ENCODE measurements around the gene ANKRD35. TPM values are rescaled to one million over a fixed set of nuclear protein-coding genes. Genes with fewer than 3 reads are reported as not detected.
"Not testable (repeated sequence)": the region's sequence is repeated elsewhere in the genome, so short reads cannot be mapped to it uniquely, and the experiment has no call there.

Gene ANKRD35
- under 1 TPM; 0.39 to 0.41 TPM for total RNA-seq

GRCh38 chr1:145885738-145886287 is at the start of gene ANKRD35:
Gene ANKRD35, minus strand, starts transcription at chr1:145885866. Its CDS starts 108 bp downstream, at chr1:145885758.
- Mint-ChIP-seq H3K9me3 (no peaks in the 10 kb centered on the region), H3K4me3 (peak within 1 kb of the TSS; percentile 79 to 83), H3K27ac (no peak within 1 kb of the TSS), H3K27me3 (ENCODE audit: low read depth) (peaks cover 31% of the 10 kb centered on the region), H3K4me1 (ENCODE audit: low read depth) (peaks cover 17% of the 10 kb centered on the region), H3K36me3 (ENCODE audit: insufficient read depth in 2 of 2) (no peaks in the 10 kb centered on the region)
- peak; percentile 91 to 95 for DNase-seq
- peak; percentile 100 for ATAC-seq (replicated peaks in 1 of 2)

DNA sequence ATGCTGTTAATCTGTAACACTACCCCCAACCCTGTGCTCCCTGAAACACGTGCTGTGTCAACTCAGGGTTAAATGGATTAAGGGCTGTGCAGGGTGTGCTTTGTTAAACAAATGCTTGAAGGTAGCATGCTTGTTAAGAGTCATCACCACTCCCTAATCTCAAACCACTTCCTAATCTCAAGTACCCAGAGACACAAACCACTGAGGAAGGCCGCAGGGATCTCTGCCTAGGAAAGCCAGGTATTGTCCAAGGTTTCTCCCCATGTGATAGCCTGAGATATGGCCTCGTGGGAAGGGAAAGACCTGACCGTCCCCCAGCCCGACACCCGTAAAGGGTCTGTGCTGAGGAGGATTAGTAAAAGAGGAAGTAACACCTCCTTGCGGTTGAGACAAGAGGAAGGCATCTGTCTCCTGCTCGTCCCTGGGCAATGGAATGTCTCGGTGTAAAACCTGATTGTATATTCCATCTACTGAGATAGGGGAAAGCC is 46.9 kb upstream of the ANKRD35 start:
- Mint-ChIP-seq H3K36me3 (ENCODE audit: insufficient read depth in 2 of 2) (peaks cover 2 to 18% of the 10 kb centered on the region in 2 donors), H3K4me3 (peak overlapping the region; percentile 15 to 47), H3K4me1 (ENCODE audit: low read depth) (peaks cover 29% of the 10 kb centered on the region), H3K27ac (peak overlapping the region; percentile 41)
- DNase-seq; ATAC-seq (replicated peaks in 1 of 2); H3K27me3 Mint-ChIP-seq (ENCODE audit: low read depth); H3K9me3 Mint-ChIP-seq: not testable (repeated sequence)

- no peak for ATAC-seq (replicated peaks in 1 of 2)
- H3K4me3 Mint-ChIP-seq = peak overlapping the region in 1 of 2 donors; percentile 58
- no peaks in the 10 kb centered on the region for H3K27me3 Mint-ChIP-seq (ENCODE audit: low read depth)
Observed at GRCh38 chr1:145927916-145928643, 42.4 kb upstream of the ANKRD35 start.

GRCh38 chr1:145927063-145927886 is 41.6 kb upstream of the ANKRD35 start, which contains the start of gene RBM8A:
Gene RBM8A, minus strand, starts transcription at chr1:145927484. Its CDS starts 58 bp downstream, at chr1:145927426.
- Mint-ChIP-seq H3K27ac (no peak within 1 kb of the TSS), H3K9me3 (no peaks in the 10 kb centered on the region), H3K4me3 (peak within 1 kb of the TSS in 1 of 2 donors; percentile 58), H3K4me1 (ENCODE audit: low read depth) (peaks cover 15% of the 10 kb centered on the region), H3K36me3 (ENCODE audit: insufficient read depth in 2 of 2) (peaks cover 2 to 8% of the 10 kb centered on the region in 2 donors), H3K27me3 (ENCODE audit: low read depth) (no peaks in the 10 kb centered on the region)
- peak; percentile 92 to 94 for DNase-seq
- peak; percentile 95 for ATAC-seq (replicated peaks in 1 of 2)

More at GRCh38 chr1:145927916-145928643, 42.4 kb upstream of the ANKRD35 start:
- Mint-ChIP-seq H3K4me1 (ENCODE audit: low read depth) (peaks cover 23% of the 10 kb centered on the region), H3K27ac (no peak overlapping the region), H3K36me3 (ENCODE audit: insufficient read depth in 2 of 2) (peaks cover 2 to 8% of the 10 kb centered on the region in 2 donors), H3K9me3 (no peaks in the 10 kb centered on the region)
- no peak for DNase-seq

GRCh38 chr1:145926686-145927062 is 41.0 kb upstream of the ANKRD35 start:
- ATAC-seq (replicated peaks in 1 of 2) (peak; percentile 66 to 71), DNase-seq (peak; percentile 69 to 76)
- H3K27ac Mint-ChIP-seq = no peak overlapping the region
- H3K4me1 Mint-ChIP-seq (ENCODE audit: low read depth) = peaks cover 9% of the 10 kb centered on the region
- no peaks in the 10 kb centered on the region for H3K27me3 Mint-ChIP-seq (ENCODE audit: low read depth)
- no peak overlapping the region for H3K4me3 Mint-ChIP-seq
- peaks cover 1 to 8% of the 10 kb centered on the region in 2 donors for H3K36me3 Mint-ChIP-seq (ENCODE audit: insufficient read depth in 2 of 2)
- H3K9me3 Mint-ChIP-seq = no peaks in the 10 kb centered on the region

GRCh38 chr1:145922266-145922665 is 36.6 kb upstream of the ANKRD35 start:
- H3K27ac Mint-ChIP-seq = no peak overlapping the region
- no peaks in the 10 kb centered on the region for H3K9me3 Mint-ChIP-seq
- peaks cover 24% of the 10 kb centered on the region for H3K4me1 Mint-ChIP-seq (ENCODE audit: low read depth)
- H3K4me3 Mint-ChIP-seq = no peak overlapping the region
- no peaks in the 10 kb centered on the region for H3K27me3 Mint-ChIP-seq (ENCODE audit: low read depth)
- ATAC-seq (replicated peaks in 1 of 2) (no peak), DNase-seq (no peak)
- H3K36me3 Mint-ChIP-seq (ENCODE audit: insufficient read depth in 2 of 2) = peaks cover 0 to 5% of the 10 kb centered on the region in 2 donors

- H3K9me3 Mint-ChIP-seq; H3K27me3 Mint-ChIP-seq (ENCODE audit: low read depth); ATAC-seq (replicated peaks in 1 of 2); DNase-seq: not testable (repeated sequence)
- Mint-ChIP-seq H3K4me1 (ENCODE audit: low read depth) (peaks cover 41% of the 10 kb centered on the region), H3K4me3 (peak overlapping the region; percentile 88 to 91), H3K36me3 (ENCODE audit: insufficient read depth in 2 of 2) (peaks cover 0 to 16% of the 10 kb centered on the region in 2 donors), H3K27ac (peak overlapping the region; percentile 83)
Observed at GRCh38 chr1:145920297-145920696, 34.6 kb upstream of the ANKRD35 start.

DNA sequence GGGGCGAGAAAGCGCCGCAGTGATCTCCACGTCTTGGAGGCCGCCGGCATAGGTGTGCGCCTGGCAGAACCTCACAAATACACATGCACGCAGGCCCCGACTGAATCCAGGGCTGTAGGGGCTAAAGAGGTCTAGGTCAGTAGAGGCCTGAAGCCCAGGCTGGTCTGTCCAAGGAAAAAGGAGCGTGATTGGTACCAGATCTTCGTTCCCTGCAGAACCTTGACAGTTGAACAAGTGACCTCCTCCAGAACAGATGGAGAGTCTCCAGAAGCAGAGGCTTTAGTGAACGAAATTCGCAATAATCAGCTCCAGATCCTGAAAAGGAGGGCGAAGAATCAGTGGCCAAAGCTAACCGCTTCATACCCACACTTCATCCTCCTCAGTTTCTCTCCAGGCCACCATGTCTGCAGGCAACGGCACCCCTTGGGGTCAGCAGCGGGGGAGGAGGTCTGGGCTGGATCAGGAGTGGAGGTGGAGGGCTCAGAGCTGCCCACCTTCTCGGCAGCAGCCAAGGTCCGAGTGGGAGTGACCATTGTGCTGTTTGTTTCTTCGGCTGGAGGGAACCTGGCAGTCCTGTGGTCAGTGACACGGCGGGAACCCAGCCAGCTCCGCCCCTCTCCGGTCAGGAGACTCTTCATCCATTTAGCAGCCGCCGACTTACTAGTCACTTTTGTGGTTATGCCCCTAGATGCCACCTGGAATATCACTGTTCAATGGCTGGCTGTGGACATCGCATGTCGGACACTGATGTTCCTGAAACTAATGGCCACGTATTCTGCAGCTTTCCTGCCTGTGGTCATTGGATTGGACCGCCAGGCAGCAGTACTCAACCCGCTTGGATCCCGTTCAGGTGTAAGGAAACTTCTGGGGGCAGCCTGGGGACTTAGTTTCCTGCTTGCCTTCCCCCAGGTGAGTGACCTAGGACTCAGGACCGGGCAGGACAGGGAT is 33.6 kb upstream of the ANKRD35 start:
- Mint-ChIP-seq H3K36me3 (ENCODE audit: insufficient read depth in 2 of 2) (peaks cover 2 to 14% of the 10 kb centered on the region in 2 donors), H3K4me1 (ENCODE audit: low read depth) (peaks cover 42% of the 10 kb centered on the region), H3K27ac (peak overlapping the region; percentile 96), H3K4me3 (peak overlapping the region; percentile 88 to 91), H3K9me3 (no peaks in the 10 kb centered on the region), H3K27me3 (ENCODE audit: low read depth) (no peaks in the 10 kb centered on the region)
- peak; percentile 22 to 24 for ATAC-seq (replicated peaks in 1 of 2)
- DNase-seq = peak; percentile 35 to 40

GRCh38 chr1:145918144-145918991 is 32.7 kb upstream of the ANKRD35 start, which contains the start of gene PEX11B:
Gene PEX11B, minus strand, starts transcription at chr1:145918717. Its CDS starts 29 bp downstream, at chr1:145918688.
- peak within 1 kb of the TSS; percentile 96 for H3K27ac Mint-ChIP-seq
- no peaks in the 10 kb centered on the region for H3K27me3 Mint-ChIP-seq (ENCODE audit: low read depth)
- peaks cover 2 to 19% of the 10 kb centered on the region in 2 donors for H3K36me3 Mint-ChIP-seq (ENCODE audit: insufficient read depth in 2 of 2)
- no peaks in the 10 kb centered on the region for H3K9me3 Mint-ChIP-seq
- H3K4me1 Mint-ChIP-seq (ENCODE audit: low read depth) = peaks cover 51% of the 10 kb centered on the region
- H3K4me3 Mint-ChIP-seq = peak within 1 kb of the TSS; percentile 88 to 91
- DNase-seq (peak; percentile 92 to 93), ATAC-seq (replicated peaks in 1 of 2) (peak; percentile 92)

- Mint-ChIP-seq H3K27me3 (ENCODE audit: low read depth) (no peaks in the 10 kb centered on the region), H3K9me3 (no peaks in the 10 kb centered on the region), H3K4me3 (peak overlapping the region; percentile 88 to 91), H3K4me1 (ENCODE audit: low read depth) (peaks cover 58% of the 10 kb centered on the region), H3K27ac (peak overlapping the region; percentile 96), H3K36me3 (ENCODE audit: insufficient read depth in 2 of 2) (peaks cover 2 to 16% of the 10 kb centered on the region in 2 donors)
- DNase-seq = no peak
- ATAC-seq (replicated peaks in 1 of 2) = no peak
Observed at GRCh38 chr1:145917595-145917994, 31.9 kb upstream of the ANKRD35 start.

DNA sequence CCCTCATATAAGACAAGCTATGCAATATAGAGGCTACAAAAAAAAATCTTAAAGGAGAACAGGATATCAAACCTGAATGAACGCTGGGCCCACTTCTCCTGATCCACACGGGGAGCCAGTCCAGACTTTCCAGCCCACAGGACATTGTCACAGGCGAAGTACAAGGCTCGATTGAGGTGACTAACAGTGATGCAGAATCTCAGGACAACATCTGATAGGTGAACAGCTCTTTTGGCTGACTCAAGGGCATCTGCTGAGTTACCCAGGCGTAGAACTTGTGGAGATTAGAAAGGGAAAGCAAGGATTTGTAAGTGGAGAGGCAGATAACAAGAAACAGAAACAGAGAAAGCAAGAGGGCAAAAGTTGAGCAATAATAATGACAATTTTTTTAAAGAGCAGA is 31.1 kb upstream of the ANKRD35 start:
- no peak for ATAC-seq (replicated peaks in 1 of 2)
- Mint-ChIP-seq H3K4me1 (ENCODE audit: low read depth) (peaks cover 58% of the 10 kb centered on the region), H3K27me3 (ENCODE audit: low read depth) (no peaks in the 10 kb centered on the region)

More for the DNA sequence above, 31.1 kb upstream of the ANKRD35 start:
- Mint-ChIP-seq H3K27ac (peak overlapping the region; percentile 78), H3K4me3 (peak overlapping the region; percentile 66 to 91), H3K9me3 (no peaks in the 10 kb centered on the region), H3K36me3 (ENCODE audit: insufficient read depth in 2 of 2) (peaks cover 2 to 16% of the 10 kb centered on the region in 2 donors)
- DNase-seq = no peak
